Measurements from ENCODE around the gene LRCH3.

DNA sequence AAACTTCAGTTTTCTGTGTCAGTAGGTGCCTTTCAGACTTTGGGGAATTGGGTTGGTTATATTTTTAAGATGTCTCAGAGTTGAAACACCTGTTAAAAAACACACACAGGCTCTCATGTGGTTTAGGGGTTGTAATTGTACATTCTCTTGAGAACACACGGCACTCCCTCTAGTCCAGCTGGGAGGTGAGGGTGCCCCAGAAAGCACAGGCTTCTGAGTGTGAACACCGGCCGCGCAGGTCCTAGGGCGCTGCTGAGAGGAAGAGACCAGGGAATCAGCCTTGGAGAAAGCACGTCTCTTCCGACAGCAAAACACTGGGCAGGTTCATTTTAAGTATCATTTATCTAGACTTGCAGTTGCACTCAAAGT is 90.9 kb downstream of the LRCH3 start:
- no peak for TF ChIP-seq POLR2AphosphoS5 (IDR thresholded peaks at IDR 0.05)
- TF ChIP-seq, protein P1, sequence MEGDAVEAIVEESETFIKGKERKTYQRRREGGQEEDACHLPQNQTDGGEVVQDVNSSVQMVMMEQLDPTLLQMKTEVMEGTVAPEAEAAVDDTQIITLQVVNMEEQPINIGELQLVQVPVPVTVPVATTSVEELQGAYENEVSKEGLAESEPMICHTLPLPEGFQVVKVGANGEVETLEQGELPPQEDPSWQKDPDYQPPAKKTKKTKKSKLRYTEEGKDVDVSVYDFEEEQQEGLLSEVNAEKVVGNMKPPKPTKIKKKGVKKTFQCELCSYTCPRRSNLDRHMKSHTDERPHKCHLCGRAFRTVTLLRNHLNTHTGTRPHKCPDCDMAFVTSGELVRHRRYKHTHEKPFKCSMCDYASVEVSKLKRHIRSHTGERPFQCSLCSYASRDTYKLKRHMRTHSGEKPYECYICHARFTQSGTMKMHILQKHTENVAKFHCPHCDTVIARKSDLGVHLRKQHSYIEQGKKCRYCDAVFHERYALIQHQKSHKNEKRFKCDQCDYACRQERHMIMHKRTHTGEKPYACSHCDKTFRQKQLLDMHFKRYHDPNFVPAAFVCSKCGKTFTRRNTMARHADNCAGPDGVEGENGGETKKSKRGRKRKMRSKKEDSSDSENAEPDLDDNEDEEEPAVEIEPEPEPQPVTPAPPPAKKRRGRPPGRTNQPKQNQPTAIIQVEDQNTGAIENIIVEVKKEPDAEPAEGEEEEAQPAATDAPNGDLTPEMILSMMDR (IDR thresholded peaks at IDR 0.05): no peak
- no peak for TF ChIP-seq POLR2A (IDR thresholded peaks at IDR 0.05; ENCODE audit: low read depth)

Measured in esophagus muscularis mucosa (tissue), 3 donors.